Keratinocyte (primary cell): Measurements from ENCODE around the gene SAMD13. TPM values are rescaled to one million over a fixed set of nuclear protein-coding genes. Genes with fewer than 3 reads are reported as not detected.

Experiments
- DNase-seq: peaks from one replicate; pipeline ENCODE4 v3.0.0-alpha.2; 2011; ENCODE audit warnings: low read depth, missing footprints, low spot score
- FAIRE-seq: peaks from 2 replicates; lab custom pipeline; 2011; peaks lifted over from hg19 to GRCh38; lab: Jason Lieb, UNC
- H2AFZ ChIP-seq: 2 replicates; pipeline ENCODE4 v1.6.0; 2012; ENCODE audit warnings: low read length, control low read depth, inconsistent platforms; ENCODE audit not compliant: control insufficient read depth
- H3K27ac ChIP-seq: 2 replicates; pipeline ENCODE4 v1.5.1; 2011; ENCODE audit warnings: low read length; ENCODE audit not compliant: control insufficient read depth, insufficient read depth
- H3K27me3 ChIP-seq: 3 replicates; pipeline ENCODE4 v1.6.0; 2011; ENCODE audit warnings: low read length; ENCODE audit not compliant: control insufficient read depth, insufficient read depth; ENCODE audit errors: extremely low read depth
- H3K36me3 ChIP-seq, 2 experiments: 2 replicates in 1 of 2; 3 replicates in 1 of 2; pipeline ENCODE4 v1.5.1; 2011; ENCODE audit warnings: low read length in 2 of 2, mild to moderate bottlenecking in 1 of 2; ENCODE audit not compliant: control insufficient read depth in 2 of 2, insufficient read depth in 2 of 2; ENCODE audit errors: extremely low read depth in 1 of 2
- H3K4me1 ChIP-seq: 3 replicates; pipeline ENCODE4 v1.5.1; 2011; ENCODE audit warnings: low read length; ENCODE audit not compliant: control insufficient read depth, insufficient read depth; ENCODE audit errors: extremely low read depth
- H3K4me2 ChIP-seq: 3 replicates; pipeline ENCODE4 v1.6.0; 2011; ENCODE audit warnings: low read depth, low read length; ENCODE audit not compliant: control insufficient read depth, insufficient read depth; ENCODE audit errors: extremely low read depth
- H3K4me3 ChIP-seq, 3 experiments: fragments of 200-600 bp in 1 of 3; sonication (generic) in 1 of 3; 2 replicates in 2 of 3; 3 replicates in 1 of 3; pipeline ENCODE4 v1.5.1; 2011 to 2016; ENCODE audit warnings: low read length in 3 of 3, mild to moderate bottlenecking in 3 of 3, control low read depth in 2 of 3, inconsistent platforms in 1 of 3, low read depth in 1 of 3, mixed read lengths in 1 of 3, mixed run types in 1 of 3, moderate library complexity in 1 of 3; ENCODE audit not compliant: control insufficient read depth in 2 of 3, insufficient read depth in 2 of 3; ENCODE audit errors: extremely low read depth in 1 of 3
- H3K79me2 ChIP-seq: 2 replicates; pipeline ENCODE4 v1.6.0; 2012; ENCODE audit warnings: low read length; ENCODE audit not compliant: control insufficient read depth, insufficient read depth
- H3K9ac ChIP-seq: 3 replicates; pipeline ENCODE4 v1.6.0; 2011; ENCODE audit warnings: low read length; ENCODE audit not compliant: control insufficient read depth, insufficient read depth; ENCODE audit errors: extremely low read depth
- H3K9me1 ChIP-seq: 3 replicates; pipeline ENCODE4 v1.6.0; 2011; ENCODE audit warnings: low read length; ENCODE audit not compliant: control insufficient read depth, insufficient read depth; ENCODE audit errors: extremely low read depth
- H3K9me3 ChIP-seq: 2 replicates; pipeline ENCODE4 v1.5.1; 2012; ENCODE audit warnings: low read depth, low read length; ENCODE audit not compliant: control insufficient read depth
- H4K20me1 ChIP-seq: 3 replicates; pipeline ENCODE4 v1.6.0; 2011; ENCODE audit warnings: low read length; ENCODE audit not compliant: control insufficient read depth, insufficient read depth; ENCODE audit errors: extremely low read depth
- EZH2 ChIP-seq: IDR thresholded peaks from one replicate; pipeline ENCODE4 v1.6.1; 2012; ENCODE audit warnings: inconsistent platforms, mild to moderate bottlenecking, low read length, moderate library complexity
- dilution Hi-C: fragments of 300-500 bp; cut with MboI; formaldehyde crosslinking; loops from one replicate; pipeline ENCODE4 v1.7.0; 2020; ENCODE audit warnings: low sequenced_read_pairs; ENCODE audit not compliant: extremely low pct_ligation_motif_present
- polyA plus RNA-seq, 5 experiments: library from polyadenylated mRNA; depleted of rRNA in 3 of 5; stranded (reverse) in 3 of 5; stranded (forward) in 1 of 5; unstranded in 1 of 5; fragments of >200 nt; gene quantifications; 1 replicate in 1 of 5; 2 replicates in 3 of 5; 3 replicates in 1 of 5; pipeline versions ENCODE4 v1.2.1 to v1.2.3, GENCODE V29; 2011 to 2012; ENCODE audit warnings: missing spikeins in 2 of 5, low read depth in 1 of 5, low replicate concordance in 1 of 5
- TF ChIP-seq, protein P1 (sequence below), 3 experiments: IDR thresholded peaks in 1 of 3; conservative IDR thresholded peaks in 1 of 3; optimal IDR thresholded peaks in 1 of 3; 2 replicates in 2 of 3; 3 replicates in 1 of 3; pipeline versions ENCODE3 to v1.5.1; 2011; ENCODE audit warnings: low read length in 3 of 3, mild to moderate bottlenecking in 3 of 3, moderate library complexity in 2 of 3, control low read depth in 1 of 3, inconsistent platforms in 1 of 3; ENCODE audit not compliant: insufficient read depth in 2 of 3; ENCODE audit errors: extremely low read depth in 1 of 3

SAMD13 gene
- polyA plus RNA-seq, 1 donor (not counting 4 experiments of a cell fraction or from before 2014, with no cell fraction given): 0.75 TPM

DNA sequence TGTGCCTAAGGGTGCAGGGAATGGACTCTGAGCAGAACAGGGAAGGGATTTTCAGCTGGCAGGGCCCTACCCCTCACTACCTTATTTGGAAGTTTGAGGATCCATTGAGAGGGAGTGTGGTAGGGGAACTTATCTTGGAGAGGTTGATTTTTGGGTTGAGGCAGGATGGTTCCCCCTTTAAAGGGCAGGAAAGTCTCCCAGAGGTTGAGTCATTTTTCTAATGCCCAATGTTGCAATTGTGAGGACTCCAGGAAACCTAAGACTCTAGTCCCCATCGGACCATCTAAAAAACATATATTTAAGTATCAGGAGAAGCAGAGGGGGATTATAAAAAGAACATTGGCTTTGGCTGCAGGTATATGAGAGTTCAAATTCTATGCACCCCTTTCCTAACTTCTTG lies 47.3 kb downstream of the SAMD13 start:
- Histone ChIP-seq H2AFZ (no peak overlapping the region), H3K4me1 (no peaks in the 10 kb centered on the region), H3K27me3 (no peaks in the 10 kb centered on the region), H3K36me3 (no peaks in the 10 kb centered on the region), H3K4me2 (no peak overlapping the region), H3K9ac (no peak overlapping the region), H3K9me3 (no peaks in the 10 kb centered on the region), H3K9me1 (no peaks in the 10 kb centered on the region), H3K27ac (no peak overlapping the region), H3K79me2 (no peaks in the 10 kb centered on the region), H3K4me3 (no peak overlapping the region), H4K20me1 (no peaks in the 10 kb centered on the region)
- dilution Hi-C loops: no loop called here
- FAIRE-seq (no peak), DNase-seq (no peak)
- TF ChIP-seq, protein P1, sequence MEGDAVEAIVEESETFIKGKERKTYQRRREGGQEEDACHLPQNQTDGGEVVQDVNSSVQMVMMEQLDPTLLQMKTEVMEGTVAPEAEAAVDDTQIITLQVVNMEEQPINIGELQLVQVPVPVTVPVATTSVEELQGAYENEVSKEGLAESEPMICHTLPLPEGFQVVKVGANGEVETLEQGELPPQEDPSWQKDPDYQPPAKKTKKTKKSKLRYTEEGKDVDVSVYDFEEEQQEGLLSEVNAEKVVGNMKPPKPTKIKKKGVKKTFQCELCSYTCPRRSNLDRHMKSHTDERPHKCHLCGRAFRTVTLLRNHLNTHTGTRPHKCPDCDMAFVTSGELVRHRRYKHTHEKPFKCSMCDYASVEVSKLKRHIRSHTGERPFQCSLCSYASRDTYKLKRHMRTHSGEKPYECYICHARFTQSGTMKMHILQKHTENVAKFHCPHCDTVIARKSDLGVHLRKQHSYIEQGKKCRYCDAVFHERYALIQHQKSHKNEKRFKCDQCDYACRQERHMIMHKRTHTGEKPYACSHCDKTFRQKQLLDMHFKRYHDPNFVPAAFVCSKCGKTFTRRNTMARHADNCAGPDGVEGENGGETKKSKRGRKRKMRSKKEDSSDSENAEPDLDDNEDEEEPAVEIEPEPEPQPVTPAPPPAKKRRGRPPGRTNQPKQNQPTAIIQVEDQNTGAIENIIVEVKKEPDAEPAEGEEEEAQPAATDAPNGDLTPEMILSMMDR (optimal IDR thresholded peaks at IDR 0.05 in 1 of 3, IDR thresholded peaks at IDR 0.05 in 1 of 3, conservative IDR thresholded peaks at IDR 0.05 in 1 of 3; ENCODE audit: extremely low read depth in 1 of 3, insufficient read depth in 2 of 3, low read length in 3 of 3): no peak
- TF ChIP-seq EZH2: no peak

DNA sequence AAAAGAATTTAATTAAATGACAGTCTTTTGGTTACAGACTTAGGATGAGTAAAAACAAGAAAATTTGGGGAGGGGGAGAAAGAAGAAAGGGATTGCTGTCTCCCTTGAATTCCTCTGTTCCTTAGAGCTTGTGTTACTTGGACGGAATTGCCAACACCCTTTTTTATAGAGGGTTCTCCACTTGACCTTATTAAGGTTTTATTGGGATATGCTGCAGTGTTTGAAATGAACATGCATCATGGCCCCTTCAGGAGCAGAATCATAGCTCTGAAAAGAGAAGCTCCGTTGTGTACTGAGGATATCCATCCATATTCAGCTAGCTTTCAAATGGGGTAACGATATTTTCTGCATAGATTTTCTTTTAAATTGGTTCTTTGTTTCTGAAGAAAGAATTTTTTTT lies 48.6 kb downstream of the SAMD13 start:
- Histone ChIP-seq H3K79me2 (no peaks in the 10 kb centered on the region), H3K36me3 (no peaks in the 10 kb centered on the region), H2AFZ (no peak overlapping the region), H3K9me1 (no peaks in the 10 kb centered on the region), H3K9me3 (no peaks in the 10 kb centered on the region), H3K9ac (no peak overlapping the region), H3K4me2 (no peak overlapping the region), H3K27me3 (no peaks in the 10 kb centered on the region), H3K4me3 (no peak overlapping the region), H3K27ac (no peak overlapping the region), H4K20me1 (no peaks in the 10 kb centered on the region), H3K4me1 (no peaks in the 10 kb centered on the region)
- dilution Hi-C loops: no loop called here
- FAIRE-seq (no peak), DNase-seq (no peak)
- TF ChIP-seq, protein P1 (optimal IDR thresholded peaks at IDR 0.05 in 1 of 3, IDR thresholded peaks at IDR 0.05 in 1 of 3, conservative IDR thresholded peaks at IDR 0.05 in 1 of 3; ENCODE audit: extremely low read depth in 1 of 3, insufficient read depth in 2 of 3, low read length in 3 of 3): no peak
- no peak for TF ChIP-seq EZH2
